Fibroblast of mammary gland (primary cell): ENCODE results near the gene RALGPS1.

Experiments
- DNase-seq: peaks from one replicate; pipeline ENCODE4 v3.0.0-alpha.2; 2010; ENCODE audit warnings: low read depth
- H3K4me3 ChIP-seq: 2 replicates; pipeline ENCODE4 v1.5.1; 2011; ENCODE audit warnings: low read depth, mild to moderate bottlenecking, low read length, moderate library complexity; ENCODE audit not compliant: control insufficient read depth
- CTCF ChIP-seq: conservative IDR thresholded peaks from 2 replicates; pipeline ENCODE4 v1.5.1; 2011; ENCODE audit warnings: low read depth, low read length, inconsistent platforms; ENCODE audit not compliant: control insufficient read depth, insufficient read depth

RALGPS1 gene

GRCh38 chr9:127132375-127132774 is 217.8 kb downstream of the RALGPS1 start:
- H3K4me3 ChIP-seq, result no peak overlapping the region
- no peak for TF ChIP-seq CTCF
- DNase-seq, result no peak

- no peak for TF ChIP-seq CTCF
- no peak overlapping the region for H3K4me3 ChIP-seq
- peak; percentile 50 for DNase-seq
These were observed 218.5 kb downstream of the RALGPS1 start for GRCh38 chr9:127132921-127133647.

GRCh38 chr9:127133739-127134167 is 219.2 kb downstream of the RALGPS1 start:
- TF ChIP-seq CTCF, result no peak
- H3K4me3 ChIP-seq, result no peak overlapping the region
- peak; percentile 74 for DNase-seq

- no peak for TF ChIP-seq CTCF
These were observed 220.6 kb downstream of the RALGPS1 start for GRCh38 chr9:127135056-127135745.

GRCh38 chr9:127136081-127136879 is 221.7 kb downstream of the RALGPS1 start:
- TF ChIP-seq CTCF, result no peak
- no peak overlapping the region for H3K4me3 ChIP-seq
- no peak for DNase-seq

More at GRCh38 chr9:127135056-127135745, 220.6 kb downstream of the RALGPS1 start:
- no peak for DNase-seq
- no peak overlapping the region for H3K4me3 ChIP-seq

- DNase-seq, result no peak
- H3K4me3 ChIP-seq, result no peak overlapping the region
- TF ChIP-seq CTCF, result no peak
These were observed 222.5 kb downstream of the RALGPS1 start for GRCh38 chr9:127136880-127137639.
